Stimulated activated CD4-positive, alpha-beta T cell treated with anti-CD3 and anti-CD28 coated beads, Interleukin-2, amount 100 ng/mL, for 4 hours (primary cell): ENCODE data around the gene DDX46.
A peak's percentile ranks its signal among the peaks of the same experiment; 100 is the strongest.
"Not testable (repeated sequence)": the region's sequence is repeated elsewhere in the genome, so short reads cannot be mapped to it uniquely, and the experiment has no call there.

Experiments
- DNase-seq: peaks from one replicate; pipeline ENCODE4 v3.0.0-alpha.2; 2020; ENCODE audit warnings: low read depth

Gene DDX46

DNA sequence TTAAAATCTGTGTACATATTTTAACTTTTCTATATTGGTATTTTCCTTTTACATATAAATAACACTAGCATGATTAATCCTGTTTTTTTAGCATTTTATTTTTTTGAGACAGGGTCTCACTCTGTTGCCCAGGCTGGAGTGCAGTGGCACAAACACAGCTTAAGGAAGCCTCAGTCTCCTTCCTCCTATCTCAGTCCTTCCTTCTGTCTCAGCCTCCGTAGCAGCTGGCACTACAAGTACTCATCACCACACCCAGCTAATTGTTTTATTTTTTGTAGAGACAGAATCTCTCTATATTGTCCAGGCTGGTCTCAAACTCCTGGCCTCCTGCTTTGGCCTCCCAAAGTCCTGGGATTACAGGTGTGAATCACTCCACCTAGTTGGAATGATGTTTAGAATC lies 85.7 kb downstream of the DDX46 start:
- DNase-seq = no peak

DNA sequence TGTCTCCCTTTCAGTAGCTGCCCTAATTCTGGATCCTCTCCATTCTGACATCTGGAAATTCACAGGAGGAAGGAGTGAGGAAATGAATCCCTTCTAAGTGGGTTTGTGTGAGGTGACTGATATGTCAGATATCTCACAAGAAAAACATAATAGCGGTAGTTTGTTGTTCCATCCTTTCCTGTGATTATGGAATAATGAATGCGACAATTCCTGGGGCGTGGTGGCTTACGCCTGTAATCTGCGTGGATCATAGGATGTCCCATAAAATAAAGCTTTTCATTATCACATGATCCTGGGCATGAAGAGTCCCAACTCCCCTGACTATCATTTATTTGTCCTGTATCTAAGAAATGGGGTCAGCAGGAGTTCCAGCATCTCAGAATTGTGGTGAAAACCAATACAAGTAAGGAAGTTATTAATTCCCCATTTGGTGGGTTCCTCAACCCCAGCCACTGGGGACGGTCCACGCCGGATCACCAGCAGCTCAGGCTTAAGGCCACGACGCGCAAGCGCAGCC lies 86.8 kb downstream of the DDX46 start:
- no peak for DNase-seq

DNA sequence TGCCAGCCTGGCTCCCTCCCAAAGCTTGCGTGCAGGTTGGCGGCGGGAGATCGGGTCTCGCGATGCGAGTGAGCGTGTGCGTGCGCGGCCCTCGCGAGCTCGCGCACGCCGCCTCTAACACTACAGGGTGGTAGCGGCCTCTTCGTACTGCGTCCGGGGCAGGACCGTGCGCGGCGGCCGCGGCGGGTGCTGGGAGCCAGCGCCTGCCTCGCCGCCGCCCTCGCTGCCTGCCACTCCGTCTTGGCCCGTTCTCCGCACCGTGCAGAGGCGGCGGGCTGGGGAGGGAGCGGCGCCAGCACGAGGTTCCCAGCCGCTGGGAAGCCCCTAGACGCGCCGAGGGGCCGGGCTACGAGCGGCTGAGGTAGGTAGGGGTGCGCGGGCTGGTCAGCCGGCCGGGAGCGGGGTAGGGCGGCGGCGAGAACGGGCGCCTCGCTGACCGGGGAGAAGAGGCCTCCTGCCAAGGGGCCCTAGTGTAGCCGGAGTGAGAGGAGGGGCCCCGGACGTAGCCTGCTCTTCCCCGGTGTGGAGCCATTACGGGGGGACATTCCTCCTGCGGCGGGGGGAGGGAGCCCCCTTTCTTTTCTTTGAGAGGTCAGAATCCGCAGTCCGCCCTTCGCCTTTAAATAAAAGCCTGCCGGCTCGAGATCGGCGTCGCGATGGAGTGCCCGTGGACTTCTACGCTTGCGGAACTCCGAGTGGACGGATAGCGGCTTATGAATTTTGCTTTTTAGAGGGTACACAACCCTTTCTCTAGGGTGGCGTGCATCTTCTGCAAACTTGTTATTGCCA lies 87.5 kb downstream of the DDX46 start, which contains the start of gene C5orf24:
Gene C5orf24 (plus strand): TSS at position 117 of the 789 bp plus-strand sequence. CDS start 8,933 bp downstream, outside the sequence.
- DNase-seq = peak; percentile 88

DNA sequence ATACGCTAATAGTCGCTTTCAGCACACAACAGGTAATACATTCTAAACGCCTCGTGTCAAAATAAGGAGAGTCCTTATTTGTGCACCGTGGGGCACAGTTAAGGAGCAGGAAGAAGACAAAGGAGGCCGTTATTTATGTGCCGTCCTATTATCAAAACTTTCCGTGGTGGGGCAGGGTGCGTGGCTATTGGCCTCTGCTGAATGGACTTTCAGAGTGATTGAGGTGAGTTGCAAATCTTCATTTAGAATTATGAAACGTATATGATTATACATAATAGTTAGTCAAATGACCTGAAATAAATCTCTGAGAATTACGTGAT lies 88.0 kb downstream of the DDX46 start:
- no peak for DNase-seq

DNA sequence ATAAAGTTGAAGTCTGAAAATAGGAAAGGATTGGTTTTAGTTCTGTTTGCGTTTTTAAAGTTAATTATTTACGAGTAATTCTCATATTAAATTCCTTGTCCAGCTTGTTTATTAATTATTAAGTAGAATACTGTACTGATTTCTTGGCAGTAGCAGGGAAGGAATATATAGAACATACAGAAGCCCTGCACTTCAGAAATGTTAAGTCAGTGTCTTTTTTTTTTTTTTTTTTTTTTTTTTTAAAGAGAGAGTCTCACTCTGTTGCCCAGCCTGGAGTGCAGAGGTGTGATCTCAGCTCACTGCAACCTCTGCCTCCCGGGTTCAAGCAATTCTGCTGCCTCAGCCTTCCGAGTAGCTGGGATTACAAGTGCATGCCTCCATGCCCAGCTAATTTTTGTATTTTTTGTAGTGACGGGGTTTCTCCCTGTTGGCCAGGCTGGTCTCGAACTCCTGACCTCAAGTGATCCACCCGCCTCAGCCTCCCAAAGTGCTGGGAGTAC lies 90.9 kb downstream of the DDX46 start:
- DNase-seq = not testable (repeated sequence)

DNA sequence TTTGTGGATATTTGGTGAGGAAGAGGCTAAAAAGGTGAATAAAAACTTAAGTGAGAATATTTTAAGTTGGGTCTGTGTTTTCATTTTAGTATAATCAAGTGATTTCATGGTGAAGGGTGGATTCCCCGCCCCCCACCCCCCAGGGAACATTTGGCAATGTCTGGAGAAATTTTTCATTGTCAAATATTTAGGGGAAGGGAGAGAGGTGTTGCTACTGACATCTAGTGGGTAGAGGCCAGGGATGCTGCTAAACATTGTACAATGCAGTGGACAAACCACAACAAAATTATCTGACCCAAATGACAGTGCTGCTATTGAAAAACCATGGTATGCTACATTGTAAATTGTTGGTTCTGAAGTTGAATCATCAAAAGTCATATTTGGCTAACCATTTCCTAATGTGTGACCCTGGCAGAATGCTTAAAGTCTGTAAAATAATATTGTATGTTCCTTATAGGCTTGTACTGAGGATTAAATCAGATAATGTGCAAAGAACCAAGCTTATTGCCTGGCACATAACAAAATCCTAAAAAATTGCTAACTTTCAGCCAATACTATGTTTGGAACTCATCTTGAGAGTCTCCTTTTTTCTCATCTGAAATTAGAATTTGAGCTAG lies 92.8 kb downstream of the DDX46 start:
- no peak for DNase-seq

DNA sequence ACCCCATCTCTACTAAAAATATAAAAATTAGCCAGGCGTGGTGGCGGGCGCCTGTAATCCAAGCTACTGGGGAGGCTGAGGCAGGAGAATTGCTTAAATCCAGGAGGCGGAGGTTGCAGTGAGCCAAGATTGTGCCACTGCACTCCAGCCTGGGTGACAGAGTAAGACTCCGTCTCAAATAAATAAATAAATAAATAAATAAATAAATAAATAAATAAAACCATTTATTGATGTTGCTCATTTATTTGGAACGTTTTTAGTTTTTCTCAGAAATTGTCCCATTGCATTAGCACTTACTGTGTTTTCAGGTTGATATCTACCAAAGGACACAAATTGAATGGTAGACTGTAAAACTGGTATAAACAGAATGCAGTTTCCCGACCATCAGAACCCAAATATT lies 97.9 kb downstream of the DDX46 start:
- DNase-seq = not testable (repeated sequence)

DNA sequence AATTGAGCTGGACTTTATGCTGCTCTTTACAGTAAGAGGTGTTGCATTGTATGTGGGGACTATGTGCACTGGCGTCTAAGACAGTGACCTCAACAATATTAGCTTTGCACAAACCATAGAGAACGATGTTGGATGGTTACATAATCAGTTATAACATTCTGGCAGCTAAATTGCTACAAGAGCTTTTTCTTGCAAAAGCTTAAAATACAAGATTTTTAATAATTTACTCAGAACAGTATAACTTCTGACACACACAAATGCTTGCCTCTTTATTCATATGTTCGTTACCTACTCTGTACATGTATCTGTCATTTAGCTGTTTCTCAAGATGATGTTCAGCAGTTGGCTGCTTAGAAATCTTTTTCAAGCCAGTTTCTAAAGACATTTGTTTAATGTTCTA lies 98.8 kb downstream of the DDX46 start:
- DNase-seq = no peak

DNA sequence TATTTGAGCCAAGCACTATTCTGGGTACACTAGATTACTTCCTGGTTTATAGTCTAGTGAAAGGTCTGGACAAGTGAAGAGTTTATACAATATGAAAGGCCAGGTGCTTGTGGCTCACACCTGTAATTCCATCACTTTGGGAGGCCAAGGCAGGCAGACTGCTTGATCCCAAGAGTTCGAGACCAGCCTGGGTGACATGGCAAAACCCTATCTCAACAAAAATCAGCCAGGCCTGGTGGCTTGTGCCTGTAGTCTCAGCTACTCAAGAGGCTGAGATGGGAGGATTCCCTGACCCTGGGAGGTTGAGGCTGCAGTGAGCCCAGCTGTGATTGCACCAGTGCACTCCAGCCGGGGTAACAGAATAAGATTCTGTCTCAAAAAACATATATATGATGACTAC lies 106.1 kb downstream of the DDX46 start:
- DNase-seq = no peak

DNA sequence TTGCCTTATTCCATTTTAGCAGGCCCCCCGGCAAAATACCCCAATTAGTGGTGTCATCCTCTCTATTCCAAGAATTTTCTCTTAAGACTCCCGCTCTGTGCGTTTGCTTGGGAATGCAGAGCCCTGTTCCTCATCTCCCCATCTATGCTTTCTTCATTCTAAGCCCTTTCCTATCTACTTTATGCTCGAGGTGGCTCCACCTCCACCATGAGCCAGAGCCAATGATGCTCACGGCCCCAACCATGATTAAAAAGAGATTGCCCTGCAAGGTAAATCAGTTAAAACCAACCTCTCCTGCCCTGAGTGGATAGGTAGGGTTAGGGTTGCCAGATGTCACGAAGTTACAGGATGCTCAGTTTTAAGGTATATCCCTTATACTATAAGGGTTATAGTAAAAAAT lies 114.9 kb downstream of the DDX46 start:
- no peak for DNase-seq

DNA sequence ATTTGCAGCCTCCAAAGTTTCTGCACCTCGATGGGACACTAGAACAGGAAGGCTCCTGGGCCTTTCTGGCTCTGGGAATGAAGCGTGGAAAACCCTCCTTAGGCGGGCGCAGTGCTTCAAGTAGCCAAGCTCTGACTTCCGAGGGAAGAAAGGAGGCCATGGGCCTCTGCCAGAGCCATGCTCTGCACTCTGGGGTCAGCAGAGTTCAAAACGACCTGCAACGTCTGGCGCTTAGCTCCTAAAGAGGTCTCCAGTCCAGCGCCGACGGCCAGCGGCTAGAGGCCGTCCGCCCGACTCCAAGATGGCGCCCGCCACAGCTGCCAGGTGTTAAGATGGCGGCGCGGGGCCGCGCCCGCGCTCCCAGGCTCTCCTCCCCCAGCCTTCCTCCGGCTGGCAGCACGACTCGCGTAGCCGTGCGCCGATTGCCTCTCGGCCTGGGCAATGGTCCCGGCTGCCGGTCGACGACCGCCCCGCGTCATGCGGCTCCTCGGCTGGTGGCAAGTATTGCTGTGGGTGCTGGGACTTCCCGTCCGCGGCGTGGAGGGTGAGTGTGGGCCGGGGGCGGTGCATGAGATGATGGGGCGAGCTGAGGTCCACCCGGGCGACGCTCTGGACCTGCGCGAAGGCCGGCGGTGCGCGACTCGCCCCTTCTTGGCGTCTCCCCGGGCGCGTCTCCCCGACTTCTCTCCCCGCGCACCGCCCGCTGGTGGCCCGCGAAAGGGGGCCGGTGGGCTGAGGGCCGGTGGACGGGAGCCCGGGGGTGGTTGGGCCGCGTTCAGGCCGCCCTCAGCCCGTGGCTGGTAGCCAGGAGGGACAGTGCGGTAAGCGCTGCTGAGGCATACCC lies 115.6 kb downstream of the DDX46 start, which contains the start of gene TXNDC15:
Gene TXNDC15 (plus strand): TSS at position 385 of the 844 bp plus-strand sequence. CDS start 57 bp downstream, at position 442.
- DNase-seq = peak; percentile 71

DNA sequence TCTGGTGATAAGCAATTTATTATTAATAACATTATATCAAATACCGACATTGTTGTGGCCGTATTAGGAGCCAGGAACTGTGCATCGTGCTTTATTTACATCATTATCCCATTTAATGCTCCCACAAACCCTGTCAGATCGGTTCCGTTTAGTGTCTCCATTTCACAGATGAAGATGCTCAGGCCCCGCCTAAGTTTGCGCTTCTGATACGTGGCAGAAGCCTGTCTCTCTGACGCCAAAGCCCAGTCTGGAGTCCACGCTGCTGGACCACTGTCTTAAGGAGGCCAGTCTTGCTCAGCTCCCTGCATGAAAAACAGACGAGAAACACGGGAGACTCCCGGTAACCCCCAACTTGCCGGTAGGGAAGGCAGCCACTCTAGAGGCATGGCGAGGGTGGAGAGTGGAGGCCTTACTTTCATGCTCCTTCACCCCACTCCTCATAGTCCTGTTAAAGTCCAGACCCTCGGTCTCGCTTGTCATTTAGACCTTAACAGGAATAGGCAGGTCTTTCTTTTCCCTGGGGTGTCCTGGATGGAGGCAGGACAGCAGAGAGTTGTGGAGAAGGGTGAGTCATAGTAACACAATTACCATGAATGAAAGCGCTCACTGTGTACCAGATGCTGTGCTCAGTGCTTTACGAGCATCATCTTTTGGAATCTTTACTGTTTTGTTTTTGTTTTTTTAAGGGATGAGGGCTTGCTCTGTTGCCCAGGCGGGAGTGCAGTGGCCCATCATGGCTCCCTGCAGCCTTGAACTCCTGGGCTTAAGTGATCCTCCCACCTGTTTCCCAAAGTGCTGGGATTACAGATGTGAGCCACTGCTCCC lies 116.5 kb downstream of the DDX46 start:
- no peak for DNase-seq

DNA sequence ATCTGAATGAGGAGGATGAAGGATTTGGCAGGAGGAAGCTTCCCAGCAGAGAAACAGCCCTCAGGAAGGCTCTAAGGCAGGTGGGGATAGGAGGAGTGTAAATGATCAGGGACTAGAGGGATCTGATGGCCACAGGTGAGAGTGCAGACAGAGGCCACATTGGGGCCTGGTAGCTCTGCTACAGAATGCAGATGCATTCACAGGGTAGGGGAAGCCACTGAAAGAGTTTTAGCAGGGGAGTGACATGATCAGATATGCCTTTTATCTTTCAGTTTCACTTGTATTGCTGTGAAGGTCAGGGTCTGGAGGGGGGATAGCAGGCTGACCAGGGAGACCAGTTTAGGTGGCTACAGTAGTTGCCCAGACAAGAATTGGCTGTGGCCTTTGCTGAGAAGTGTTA lies 118.6 kb downstream of the DDX46 start:
- no peak for DNase-seq

DNA sequence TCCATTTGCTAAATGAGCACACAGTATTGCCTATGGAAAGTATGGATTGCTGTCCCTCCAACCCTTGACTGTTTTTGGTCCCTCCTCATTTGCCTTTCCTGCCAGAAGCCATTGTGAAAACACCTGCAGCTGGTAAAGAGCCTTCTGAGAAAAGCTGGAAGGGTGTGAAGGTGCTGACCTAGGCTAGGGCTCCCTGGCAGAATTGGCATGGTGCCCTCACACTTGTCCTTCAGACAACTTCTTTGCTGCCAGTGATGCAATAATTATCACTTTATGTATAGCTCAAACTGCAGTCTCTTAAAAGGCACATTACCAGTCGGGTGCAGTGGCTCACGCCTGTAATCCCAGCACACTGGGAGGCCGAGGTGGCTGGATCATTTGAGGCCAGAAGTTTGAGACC lies 119.8 kb downstream of the DDX46 start:
- DNase-seq = no peak

DNA sequence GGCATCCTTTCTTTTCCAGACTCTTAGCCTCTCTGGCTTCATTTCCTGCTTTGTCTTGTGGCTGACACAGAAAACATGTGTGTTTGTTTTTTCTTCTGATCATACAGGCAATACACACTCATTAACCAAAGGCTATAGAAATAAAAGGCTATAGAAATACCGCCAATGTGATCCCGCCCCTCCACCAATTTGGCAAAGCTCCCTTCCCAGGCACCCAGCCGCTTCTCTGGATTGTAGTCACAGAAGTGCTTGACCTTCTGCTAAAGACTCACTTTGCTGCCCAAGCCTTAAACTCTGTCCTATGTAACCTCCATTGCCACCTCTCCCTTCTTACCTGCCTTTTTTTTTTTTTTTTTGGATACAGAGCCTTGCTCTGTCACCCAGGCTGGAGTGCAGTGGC lies 120.9 kb downstream of the DDX46 start:
- DNase-seq = no peak
